ENCODE data around the gene LRRC37B.
A peak's percentile ranks its signal among the peaks of the same experiment; 100 is the strongest.
"Not testable (repeated sequence)": the region's sequence is repeated elsewhere in the genome, so short reads cannot be mapped to it uniquely, and the experiment has no call there.

The LRRC37B gene

DNA sequence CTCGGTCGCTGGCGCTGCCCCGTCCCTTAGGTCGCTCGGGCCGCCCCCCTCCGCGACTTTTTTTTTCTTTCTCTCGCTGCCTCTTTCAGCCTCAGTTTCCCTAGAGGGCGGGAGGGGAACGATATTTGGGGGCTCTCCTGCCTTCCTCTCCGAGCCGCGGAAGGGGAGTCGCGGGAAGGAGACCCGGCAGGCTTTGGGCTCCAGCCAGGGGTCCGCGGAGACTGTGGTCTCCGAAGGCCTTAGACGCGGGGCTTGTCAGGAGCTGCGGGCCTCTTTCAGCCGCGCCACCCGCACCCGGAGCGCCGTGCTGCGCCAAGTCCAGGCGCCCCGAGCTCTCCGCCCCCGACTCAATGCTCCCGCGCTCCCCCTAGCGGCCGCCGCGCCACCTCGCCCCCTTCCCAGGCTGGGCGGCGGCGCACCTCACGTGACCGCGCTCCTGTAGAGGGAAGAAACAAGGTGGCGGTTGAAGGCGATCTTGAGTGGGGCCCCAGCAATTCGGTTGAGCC is at the start of gene LRRC37B:
LRRC37B (plus strand) TSS at position 427 of the 506 bp plus-strand sequence. CDS start 14,010 bp downstream, outside the sequence.
- peak; percentile 71 to 79 for DNase-seq (ENCODE audit: low read depth in 2 of 2)

DNA sequence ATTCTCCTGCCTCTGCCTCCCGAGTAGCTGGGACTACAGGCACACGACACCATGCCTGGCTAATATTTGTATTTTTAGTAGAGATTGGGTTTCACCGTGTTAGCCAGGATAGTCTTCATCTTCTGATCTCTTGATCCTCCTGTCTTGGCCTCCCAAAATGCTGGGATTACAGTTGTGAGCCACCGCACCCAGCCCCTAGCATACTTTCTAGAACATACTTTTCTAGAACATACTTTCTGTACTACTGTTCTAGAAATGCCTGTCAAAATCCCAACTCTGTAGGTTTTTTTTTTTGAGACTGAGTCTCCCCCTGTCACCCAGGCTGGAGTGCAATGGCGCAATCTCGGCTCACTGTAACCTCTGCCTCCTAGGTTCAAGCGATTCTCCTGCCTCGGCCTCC is 43.1 kb upstream of the LRRC37B start:
- not testable (repeated sequence) for DNase-seq (ENCODE audit: low read depth in 2 of 2)

DNA sequence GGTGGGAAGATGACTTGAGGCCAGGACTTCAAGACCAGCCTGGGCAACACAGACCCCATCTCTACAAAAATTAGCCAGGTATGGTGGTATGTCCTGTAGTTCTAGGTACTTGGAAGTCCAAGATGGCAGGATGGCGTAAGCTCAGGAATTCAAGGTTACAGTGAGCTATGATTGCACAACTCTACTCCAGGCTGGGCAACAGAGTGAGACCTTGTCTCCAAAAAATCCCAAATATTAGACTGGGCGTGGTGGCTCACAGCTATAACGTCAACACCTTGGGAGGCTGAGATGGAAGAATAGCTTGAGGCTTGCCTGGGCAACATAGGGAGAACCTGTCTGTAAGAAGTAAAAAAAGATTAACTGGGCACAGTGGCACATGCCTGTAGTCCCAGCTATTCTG is 39.5 kb upstream of the LRRC37B start:
- no peak for DNase-seq (ENCODE audit: low read depth in 2 of 2)

DNA sequence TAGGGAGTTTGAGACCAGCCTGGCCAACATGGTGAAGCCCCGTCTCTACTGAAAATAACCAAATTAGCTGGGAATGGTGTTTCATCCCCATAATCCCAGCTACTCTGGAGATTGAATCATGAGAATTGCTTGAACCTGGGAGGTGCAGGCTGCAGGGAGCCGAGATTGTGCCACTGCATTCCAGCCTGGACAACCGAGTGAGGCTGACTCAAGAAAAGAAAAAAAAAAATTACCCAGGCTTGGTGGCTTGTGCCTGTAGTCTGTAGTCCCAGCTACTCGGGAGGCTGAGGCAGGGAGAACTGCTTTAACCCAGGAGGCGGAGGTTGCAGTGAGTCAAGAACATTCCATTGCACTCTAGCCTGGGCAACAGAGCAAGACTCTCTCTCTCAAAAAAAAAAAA is 36.8 kb upstream of the LRRC37B start:
- DNase-seq (ENCODE audit: low read depth in 2 of 2): not testable (repeated sequence)

DNA sequence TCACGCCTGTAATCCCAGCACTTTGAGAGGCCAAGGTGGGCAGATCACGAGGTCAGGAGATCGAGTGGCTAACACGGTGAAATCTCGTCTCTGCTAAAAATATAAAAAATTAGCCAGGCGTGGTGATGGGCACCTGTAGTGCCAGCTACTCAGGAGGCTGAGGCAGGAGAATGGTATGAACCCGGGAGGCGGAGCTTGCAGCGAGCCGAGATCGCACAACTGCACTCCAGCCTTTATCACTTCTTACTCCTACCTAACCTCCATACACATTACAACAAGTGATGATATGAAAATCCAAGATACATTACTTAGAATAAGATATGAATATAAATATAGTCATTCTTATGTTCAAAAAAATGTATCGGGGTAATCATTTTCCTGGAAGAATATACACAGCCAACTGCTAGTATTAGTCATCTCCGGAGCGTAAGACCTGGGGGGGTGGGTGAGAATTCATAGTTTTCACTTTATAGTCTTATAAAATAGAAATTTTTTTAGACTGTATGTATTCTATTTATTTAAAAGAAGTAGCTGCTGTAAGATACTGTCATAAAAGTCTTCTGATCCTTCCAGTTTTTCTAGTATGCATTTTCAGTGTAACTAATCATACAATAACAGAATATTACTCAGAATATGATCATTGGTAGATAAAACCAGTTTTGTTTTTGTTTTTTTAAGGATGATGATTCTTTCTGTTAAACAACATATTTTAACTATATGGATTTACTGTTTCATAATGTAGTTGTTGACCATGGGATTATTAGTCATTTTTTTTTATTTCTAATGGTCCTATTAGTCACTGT is 32.7 kb upstream of the LRRC37B start:
- DNase-seq (ENCODE audit: low read depth in 2 of 2): not testable (repeated sequence)

- DNase-seq (ENCODE audit: low read depth in 2 of 2): not testable (repeated sequence)
These were observed 31.8 kb upstream of the LRRC37B start for GRCh38 chr17:31975391-31975790.

DNA sequence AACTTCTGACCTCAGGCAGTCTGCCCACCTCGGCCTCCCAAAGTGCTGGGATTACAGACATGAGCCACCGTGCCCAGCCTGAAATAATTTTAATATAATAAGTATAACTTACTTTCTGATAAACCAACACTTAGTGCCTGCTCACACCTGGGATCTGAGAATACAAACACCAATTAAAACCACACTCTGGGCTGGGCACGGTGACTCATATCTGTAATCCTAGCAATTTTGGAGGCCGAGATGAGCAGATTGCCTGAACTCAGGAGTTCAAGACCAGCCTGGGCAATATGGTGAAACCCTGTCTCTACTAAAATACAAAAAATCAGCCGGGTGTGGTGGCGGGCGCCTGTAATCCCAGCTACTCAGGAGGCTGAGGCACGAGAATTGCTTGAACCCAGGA is 15.4 kb upstream of the LRRC37B start:
- not testable (repeated sequence) for DNase-seq (ENCODE audit: low read depth in 2 of 2)

- no peak for DNase-seq (ENCODE audit: low read depth in 2 of 2)
These were observed 10.2 kb upstream of the LRRC37B start for GRCh38 chr17:31997005-31997404.

DNA sequence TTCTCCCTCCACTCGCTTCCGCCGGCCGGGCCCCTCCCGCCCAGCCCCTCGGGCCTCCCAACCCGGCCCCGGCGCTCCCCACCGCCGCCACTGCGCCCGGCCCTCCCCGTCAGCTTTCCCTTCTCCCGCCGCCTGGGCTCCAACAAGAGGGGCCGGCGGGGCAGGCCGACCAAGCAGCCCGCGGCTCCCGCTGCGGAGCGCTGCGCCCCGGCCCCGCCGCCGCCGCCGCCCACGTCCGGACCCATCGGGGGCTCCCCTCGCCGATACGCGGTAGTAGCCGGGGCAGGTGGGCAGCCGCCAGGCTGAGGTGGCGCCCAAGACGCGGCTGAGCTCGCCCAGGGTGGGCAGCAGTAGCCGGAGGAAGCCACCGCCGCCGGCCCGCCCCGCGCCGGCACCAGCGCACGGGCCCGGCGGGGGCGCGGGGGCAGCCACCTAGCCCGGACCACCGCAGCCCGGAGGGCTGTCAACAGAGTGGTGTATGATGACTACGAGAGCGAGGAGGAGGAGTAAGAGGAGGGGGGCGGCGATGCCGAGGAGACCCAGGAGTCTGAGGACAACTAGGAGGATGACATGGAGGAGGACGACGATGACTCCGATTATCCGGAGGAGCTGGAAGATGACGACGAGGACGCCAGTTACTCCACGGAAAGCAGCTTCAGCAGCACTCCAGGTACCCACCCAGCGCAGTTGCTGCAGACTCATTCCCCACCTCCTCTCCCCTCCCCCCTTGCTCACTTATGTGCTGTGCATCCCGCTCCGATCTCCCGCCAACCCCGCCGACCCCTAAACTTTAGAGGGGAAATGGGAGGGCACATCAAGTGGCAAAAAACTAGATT is 498 bp downstream of the LRRC37B start:
- DNase-seq (ENCODE audit: low read depth in 2 of 2): peak in 1 of 2 donors; percentile 2

- DNase-seq (ENCODE audit: low read depth in 2 of 2): no peak
These were observed 2.0 kb downstream of the LRRC37B start for GRCh38 chr17:32009262-32009542.

DNA sequence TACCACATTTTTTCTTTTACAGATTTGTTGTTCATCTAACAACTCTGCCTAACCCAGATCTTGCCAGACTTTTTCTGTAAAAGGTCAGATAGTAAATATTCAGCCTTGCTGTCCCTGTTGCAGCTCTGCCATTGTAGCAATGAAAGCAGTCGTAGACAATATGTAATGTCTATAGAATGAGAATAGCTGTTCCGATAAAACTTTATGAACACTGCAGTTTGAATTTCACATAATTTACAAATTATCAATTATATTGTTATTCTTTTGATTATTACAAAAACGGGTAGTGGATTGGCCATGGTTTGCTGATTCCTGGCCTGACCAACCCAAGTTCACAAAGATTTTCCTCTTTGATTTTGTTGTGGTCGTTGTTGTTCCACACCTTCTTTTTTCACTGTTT is 2.9 kb downstream of the LRRC37B start:
- DNase-seq (ENCODE audit: low read depth in 2 of 2): no peak

DNA sequence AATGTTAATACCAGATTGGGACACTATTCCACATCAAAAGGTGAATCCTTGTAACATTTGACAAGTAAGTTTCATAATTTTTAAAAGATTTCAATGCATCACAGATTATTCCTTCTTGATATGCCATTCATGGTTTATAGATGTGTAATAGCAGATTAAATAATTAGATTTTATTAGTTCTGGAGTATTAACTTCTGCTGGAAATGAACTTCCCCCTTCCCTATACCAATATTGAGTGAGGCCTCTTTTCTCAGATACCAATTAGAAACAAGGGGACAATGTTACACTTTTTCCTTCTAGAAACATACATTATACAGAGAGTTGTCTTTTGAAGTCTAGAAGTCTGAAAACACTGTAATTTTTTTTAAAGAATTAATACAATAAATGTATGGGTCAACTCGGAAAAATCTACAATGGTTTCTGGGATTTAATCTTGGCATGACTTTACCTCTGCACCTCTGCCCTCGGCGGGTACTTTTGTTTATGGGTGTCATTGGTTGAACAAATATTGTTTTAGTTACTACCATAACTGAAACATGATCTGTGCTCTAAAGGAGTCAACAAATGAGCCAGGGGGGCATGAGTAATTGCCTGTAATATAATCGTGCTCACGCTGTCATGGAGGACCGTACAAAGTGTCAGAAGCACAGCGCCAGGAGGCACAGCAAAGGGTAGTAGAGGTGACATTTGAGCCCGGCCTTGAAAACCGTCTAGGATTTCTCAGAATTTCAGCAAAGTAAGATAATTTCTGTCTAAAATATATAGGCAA is 8.2 kb downstream of the LRRC37B start:
- no peak for DNase-seq (ENCODE audit: low read depth in 2 of 2)

GRCh38 chr17:32016231-32016630 is 9.0 kb downstream of the LRRC37B start:
- DNase-seq (ENCODE audit: low read depth in 2 of 2): no peak

- DNase-seq (ENCODE audit: low read depth in 2 of 2): no peak
These were observed 12.0 kb downstream of the LRRC37B start for GRCh38 chr17:32019228-32019627.

DNA sequence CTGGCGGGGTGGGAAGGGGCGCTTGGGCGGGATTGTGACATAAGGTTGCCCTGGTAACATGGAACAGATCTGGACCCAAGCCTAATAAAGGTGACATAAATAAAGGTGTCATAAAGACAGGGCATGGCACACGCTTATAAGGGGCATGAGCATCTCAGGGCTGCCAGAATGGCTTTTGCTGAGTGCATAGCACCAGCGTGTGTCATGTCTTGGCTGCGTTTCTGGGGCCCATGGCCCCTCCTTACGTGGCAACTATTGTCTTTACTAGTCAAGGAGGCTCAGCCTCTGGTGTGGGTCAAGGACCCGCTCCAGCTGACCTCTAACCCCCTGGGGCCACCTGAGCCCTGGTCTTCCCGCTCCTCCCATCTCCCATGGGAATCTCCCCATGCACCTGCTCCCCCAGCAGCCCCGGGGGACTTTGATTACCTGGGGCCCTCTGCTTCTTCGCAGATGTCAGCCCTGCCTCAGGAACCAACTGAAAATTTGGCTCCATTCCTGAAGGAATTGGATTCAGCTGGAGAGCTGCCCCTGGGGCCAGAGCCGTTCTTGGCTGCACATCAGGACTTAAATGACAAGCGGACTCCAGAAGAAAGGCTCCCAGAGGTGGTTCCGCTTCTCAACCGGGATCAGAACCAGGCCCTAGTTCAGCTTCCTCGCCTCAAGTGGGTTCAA is 13.9 kb downstream of the LRRC37B start:
- no peak for DNase-seq (ENCODE audit: low read depth in 2 of 2)

DNA sequence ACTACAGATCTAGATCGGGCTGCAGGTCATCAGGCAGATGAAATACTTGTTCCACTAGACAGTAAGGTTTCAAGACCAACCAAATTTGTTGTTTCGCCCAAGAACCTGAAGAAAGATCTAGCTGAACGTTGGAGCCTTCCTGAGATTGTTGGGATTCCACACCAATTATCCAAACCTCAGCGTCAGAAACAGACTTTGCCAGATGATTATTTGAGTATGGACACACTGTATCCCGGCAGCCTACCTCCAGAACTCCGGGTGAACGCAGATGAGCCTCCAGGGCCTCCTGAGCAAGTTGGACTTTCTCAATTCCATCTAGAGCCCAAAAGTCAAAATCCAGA is 14.4 kb downstream of the LRRC37B start:
- no peak for DNase-seq (ENCODE audit: low read depth in 2 of 2)

- not testable (repeated sequence) for DNase-seq (ENCODE audit: low read depth in 2 of 2)
These were observed 15.4 kb downstream of the LRRC37B start for GRCh38 chr17:32022554-32022953.

DNA sequence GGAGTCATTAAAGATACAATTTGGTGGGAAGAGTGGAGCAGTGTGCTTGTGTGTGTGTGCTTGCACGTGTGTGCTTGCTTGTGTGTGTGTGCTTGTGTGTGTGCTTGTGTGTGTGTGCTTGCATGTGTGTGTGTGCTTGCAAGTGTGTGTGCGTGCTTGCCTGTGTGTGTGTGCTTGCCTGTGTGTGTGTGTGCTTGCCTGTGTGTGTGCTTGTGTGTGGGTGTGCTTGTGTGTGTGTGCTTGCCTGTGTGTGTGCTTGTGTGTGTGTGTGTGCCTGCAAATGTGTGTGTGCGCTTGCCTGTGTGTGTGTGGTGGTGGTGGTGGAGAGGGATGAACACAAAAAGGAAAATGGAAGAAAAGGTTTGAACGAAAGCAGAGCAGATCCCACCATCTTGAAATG is 20.1 kb downstream of the LRRC37B start:
- not testable (repeated sequence) for DNase-seq (ENCODE audit: low read depth in 2 of 2)

- no peak for DNase-seq (ENCODE audit: low read depth in 2 of 2)
These were observed 26.0 kb downstream of the LRRC37B start for GRCh38 chr17:32033223-32033622.

GRCh38 chr17:32033812-32034211 is 26.6 kb downstream of the LRRC37B start:
- not testable (repeated sequence) for DNase-seq (ENCODE audit: low read depth in 2 of 2)

DNA sequence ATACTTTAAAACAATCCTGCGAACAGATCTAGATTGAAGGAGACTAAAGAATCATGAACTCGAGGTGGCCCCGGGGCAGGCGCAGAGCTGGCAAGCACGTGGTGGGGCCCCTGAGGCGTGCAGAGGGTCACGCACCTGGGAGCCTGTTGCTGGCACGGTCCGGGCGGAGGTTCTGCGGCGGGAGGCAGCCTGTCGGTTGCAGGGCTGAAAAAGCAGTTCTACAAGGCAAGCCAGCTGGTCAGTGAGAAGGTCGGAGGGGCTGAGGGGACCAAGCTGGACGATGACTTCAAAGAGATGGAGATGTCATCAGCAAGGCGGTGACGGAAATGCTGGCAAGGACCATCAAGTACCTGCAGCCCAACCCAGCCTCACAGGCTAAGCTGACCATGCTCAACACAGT is 33.1 kb downstream of the LRRC37B start:
- not testable (repeated sequence) for DNase-seq (ENCODE audit: low read depth in 2 of 2)
